Breast epithelium (tissue), 3 donors: Measurements from ENCODE around the gene NRXN3.

ENCODE experiments used
- CTCF ChIP-seq, 3 donors: fragments of 450-650 bp; IDR thresholded peaks; one replicate each; pipeline ENCODE4 v1.5.1; 2016 to 2017; ENCODE audit warnings: antibody characterized with exemption in 3 of 3, mild to moderate bottlenecking in 3 of 3, moderate library complexity in 3 of 3
- POLR2A ChIP-seq: fragments of 450-650 bp; IDR thresholded peaks from one replicate; pipeline ENCODE4 v1.6.1; 2016; ENCODE audit warnings: antibody characterized with exemption, mild to moderate bottlenecking, moderate library complexity
- POLR2AphosphoS5 ChIP-seq, 3 donors: sonication (generic); formaldehyde crosslinking; IDR thresholded peaks; one replicate each; pipeline ENCODE4 v1.6.1; 2017; ENCODE audit warnings: antibody characterized with exemption in 3 of 3

DNA sequence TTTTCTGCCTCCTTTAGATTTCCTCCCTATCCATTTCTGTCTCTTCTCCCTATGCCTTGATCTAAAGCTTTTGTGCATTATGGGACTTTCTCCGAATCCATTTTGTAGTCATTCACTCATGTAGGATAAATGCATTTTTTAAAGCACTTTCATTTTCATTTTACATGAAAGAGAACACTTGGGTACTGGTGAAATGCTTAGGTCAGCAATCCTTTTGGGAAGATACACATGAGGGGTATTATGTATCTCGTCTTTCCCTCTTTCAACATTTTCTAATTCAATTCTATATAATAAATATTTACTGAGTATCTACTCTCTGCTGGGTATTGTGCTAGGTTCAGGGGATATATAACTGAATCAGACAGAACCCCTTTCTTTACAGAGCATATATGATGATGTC is 577.6 kb downstream of the NRXN3 start:
- TF ChIP-seq CTCF (IDR thresholded peaks at IDR 0.05), result no peak
- no peak for TF ChIP-seq POLR2A
- no peak for TF ChIP-seq POLR2AphosphoS5 (IDR thresholded peaks at IDR 0.05)
